Endothelial cell of umbilical vein (primary cell): ENCODE data around the gene ARHGAP30. TPM values are rescaled to one million over a fixed set of nuclear protein-coding genes. Genes with fewer than 3 reads are reported as not detected.

Source experiments
- BruUV-seq: library from RNA; stranded (reverse); fragments of 400-500 nt; replicated peaks from 2 replicates; lab custom pipeline; 2021; lab: Mats Ljungman, UMichigan
- CTCF ChIA-PET: fragments of 300-600, 350-600 bp; sonication (Branson Sonifier 250); formaldehyde crosslinking; loops from one replicate; lab custom pipeline; 2021; ENCODE audit warnings: antibody characterized with exemption, inconsistent platforms; lab: Charles Lee
- POLR2A ChIA-PET: fragments of 300-600, 350-600 bp; sonication (Branson Sonifier 250); formaldehyde crosslinking; loops from one replicate; lab custom pipeline; 2021; ENCODE audit warnings: antibody characterized with exemption, inconsistent platforms; lab: Charles Lee
- DNase-seq: peaks from one replicate; pipeline ENCODE4 v3.0.0-alpha.2; 2011; ENCODE audit warnings: low read depth, low spot score
- FAIRE-seq: peaks from 2 replicates; lab custom pipeline; 2011; peaks lifted over from hg19 to GRCh38; lab: Jason Lieb, UNC
- H2AFZ ChIP-seq: 2 replicates; pipeline ENCODE4 v1.6.0; 2012; ENCODE audit warnings: low read depth, low read length, control low read depth, inconsistent platforms
- H3K27ac ChIP-seq: 2 replicates; pipeline ENCODE4 v1.5.1; 2011; ENCODE audit warnings: low read depth, mild to moderate bottlenecking, control low read depth, low read length, moderate library complexity; ENCODE audit not compliant: insufficient read depth
- H3K27me3 ChIP-seq, 2 experiments: 2 replicates each; pipeline versions ENCODE4 v1.6.0 to v1.6.1; 2011; ENCODE audit warnings: low read length in 2 of 2, mixed read lengths in 1 of 2; ENCODE audit not compliant: control insufficient read depth in 2 of 2, insufficient read depth in 2 of 2
- H3K36me3 ChIP-seq, 2 experiments: 2 replicates in 1 of 2; 3 replicates in 1 of 2; pipeline ENCODE4 v1.5.1; 2011; ENCODE audit warnings: low read length in 2 of 2, mild to moderate bottlenecking in 1 of 2, moderate library complexity in 1 of 2; ENCODE audit not compliant: control insufficient read depth in 2 of 2, insufficient read depth in 2 of 2; ENCODE audit errors: extremely low read depth in 1 of 2
- H3K4me1 ChIP-seq: 3 replicates; pipeline ENCODE4 v1.5.1; 2011; ENCODE audit warnings: mild to moderate bottlenecking, low read length; ENCODE audit not compliant: control insufficient read depth, insufficient read depth; ENCODE audit errors: extremely low read depth
- H3K4me2 ChIP-seq: 2 replicates; pipeline ENCODE4 v1.6.1; 2011; ENCODE audit warnings: low read length, control low read depth, mixed read lengths; ENCODE audit not compliant: insufficient read depth
- H3K4me3 ChIP-seq, 3 experiments: fragments of 200-600 bp in 1 of 3; sonication (generic), shearing (Covaris generic) in 1 of 3; replicated peaks in 1 of 3; 2 replicates each; pipeline ENCODE4 v1.5.1; 2011 to 2016; ENCODE audit warnings: control low read depth in 3 of 3, low read length in 3 of 3, mild to moderate bottlenecking in 2 of 3, inconsistent platforms in 1 of 3, low read depth in 1 of 3, moderate library complexity in 1 of 3; ENCODE audit not compliant: insufficient read depth in 1 of 3
- H3K79me2 ChIP-seq: 2 replicates; pipeline ENCODE4 v1.6.0; 2012; ENCODE audit warnings: low read length, inconsistent platforms; ENCODE audit not compliant: control insufficient read depth, insufficient read depth
- H3K9ac ChIP-seq: replicated peaks from 2 replicates; pipeline ENCODE3; 2011; ENCODE audit warnings: low read length, control low read depth; ENCODE audit not compliant: insufficient read depth; ENCODE audit errors: extremely low read depth
- H3K9me1 ChIP-seq: replicated peaks from 3 replicates; pipeline ENCODE4 v1.6.0; 2011; ENCODE audit warnings: mild to moderate bottlenecking, low read length; ENCODE audit not compliant: control insufficient read depth, insufficient read depth; ENCODE audit errors: extremely low read depth
- H3K9me3 ChIP-seq: replicated peaks from 2 replicates; pipeline ENCODE4 v1.5.1; 2012; ENCODE audit warnings: low read length, inconsistent platforms; ENCODE audit not compliant: control insufficient read depth, insufficient read depth
- H4K20me1 ChIP-seq: replicated peaks from 2 replicates; pipeline ENCODE3; 2011; ENCODE audit warnings: mild to moderate bottlenecking, low read length; ENCODE audit not compliant: control insufficient read depth, insufficient read depth; ENCODE audit errors: extremely low read depth
- CTCF ChIP-seq, 2 donors: IDR thresholded peaks; 1 replicate in 1 of 2; 2 replicates in 1 of 2; pipeline ENCODE4 v1.5.1; 2011; ENCODE audit warnings: low read length in 2 of 2, mild to moderate bottlenecking in 2 of 2, moderate library complexity in 2 of 2, control low read depth in 1 of 2, inconsistent platforms in 1 of 2, low read depth in 1 of 2; ENCODE audit not compliant: insufficient read depth in 1 of 2; ENCODE audit errors: extremely low read depth in 1 of 2
- EZH2 ChIP-seq: IDR thresholded peaks from 2 replicates; pipeline ENCODE4 v1.6.1; 2012; ENCODE audit warnings: borderline replicate concordance, low read depth, mild to moderate bottlenecking, moderate library complexity, low read length, inconsistent platforms; ENCODE audit not compliant: severe bottlenecking
- FOS ChIP-seq: IDR thresholded peaks from 2 replicates; pipeline ENCODE4 v1.6.1; 2011; ENCODE audit warnings: mild to moderate bottlenecking, low read length, moderate library complexity, borderline replicate concordance; ENCODE audit not compliant: insufficient read depth
- GATA2 ChIP-seq: IDR thresholded peaks from 2 replicates; pipeline ENCODE4 v1.7.0; 2011; ENCODE audit warnings: low read depth, mild to moderate bottlenecking, moderate library complexity, mixed read lengths, low read length; ENCODE audit not compliant: insufficient read length, insufficient read depth
- JUN ChIP-seq: IDR thresholded peaks from 2 replicates; pipeline ENCODE4 v1.6.1; 2011; ENCODE audit warnings: borderline replicate concordance, low read depth; ENCODE audit not compliant: insufficient read length, insufficient read depth
- MYC ChIP-seq: IDR thresholded peaks from one replicate; pipeline ENCODE4 v1.6.1; 2011; ENCODE audit warnings: mild to moderate bottlenecking, low read depth, low read length
- POLR2A ChIP-seq: IDR thresholded peaks from 2 replicates; pipeline ENCODE4 v1.6.1; 2012; ENCODE audit warnings: low read depth, mild to moderate bottlenecking, control low read depth, low read length
- POLR2AphosphoS5 ChIP-seq: IDR thresholded peaks from 2 replicates; pipeline ENCODE4 v1.6.1; 2012; ENCODE audit warnings: low read depth, mild to moderate bottlenecking, control low read depth, low read length, moderate library complexity; ENCODE audit not compliant: insufficient read depth
- dilution Hi-C: fragments of 300-500 bp; cut with MboI; formaldehyde crosslinking; loops from one replicate; pipeline ENCODE4 v1.15.0; 2019; ENCODE audit warnings: low sequenced_read_pairs; ENCODE audit not compliant: extremely low pct_ligation_motif_present
- intact Hi-C: fragments of 100-400 bp; cut with micrococcal nuclease; formaldehyde crosslinking; loops from one replicate; pipeline ENCODE4 v1.10.0; 2022
- polyA plus RNA-seq, 4 experiments: library from polyadenylated mRNA; depleted of rRNA in 3 of 4; stranded (reverse) in 3 of 4; unstranded in 1 of 4; fragments of >200 nt; gene quantifications; 2 replicates each; pipeline versions ENCODE4 v1.2.1 to v1.2.3, GENCODE V29; 2011 to 2012; ENCODE audit warnings: missing spikeins in 1 of 4
- total RNA-seq: library from RNA; stranded (reverse); gene quantifications from 2 replicates; pipeline ENCODE4 v1.2.3, GENCODE V29; 2021
- TF ChIP-seq, protein P1 (sequence below): IDR thresholded peaks from 2 replicates; pipeline ENCODE4 v1.6.1; 2011; ENCODE audit not compliant: insufficient read depth, insufficient read length

ARHGAP30 gene
- total and polyA plus RNA-seq, 2 donors (not counting 3 experiments of a cell fraction or from before 2014, with no cell fraction given): not detected

- no peak for FAIRE-seq
- Histone ChIP-seq H3K36me3 (no peaks in the 10 kb centered on the region), H3K4me1 (no peaks in the 10 kb centered on the region), H3K4me2 (no peak overlapping the region), H3K27ac (no peak overlapping the region), H2AFZ (no peak overlapping the region), H4K20me1 (no peaks in the 10 kb centered on the region), H3K9ac (no peak overlapping the region), H3K27me3 (no peaks in the 10 kb centered on the region), H3K9me1 (no peaks in the 10 kb centered on the region), H3K9me3 (no peaks in the 10 kb centered on the region), H3K4me3 (no peak overlapping the region), H3K79me2 (no peaks in the 10 kb centered on the region)
- dilution Hi-C loops (no loop called here), intact Hi-C loops (no loop called here)
- no peak for DNase-seq
- ChIA-PET POLR2A (no interaction called here), CTCF (interaction anchor here (1.1 kb wide), 1 partner anchor 16 kb away, joined by 3 read pairs; the partner anchor contains the start of gene KLHDC9)
- BruUV-seq: no TSS peak
- TF ChIP-seq, protein P1, sequence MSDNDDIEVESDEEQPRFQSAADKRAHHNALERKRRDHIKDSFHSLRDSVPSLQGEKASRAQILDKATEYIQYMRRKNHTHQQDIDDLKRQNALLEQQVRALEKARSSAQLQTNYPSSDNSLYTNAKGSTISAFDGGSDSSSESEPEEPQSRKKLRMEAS: no peak
- TF ChIP-seq POLR2AphosphoS5 (no peak), MYC (no peak), EZH2 (no peak), FOS (no peak)
These were observed 11.8 kb upstream of the ARHGAP30 start for GRCh38 chr1:161081519-161081918.

GRCh38 chr1:161080441-161081405 lies 11.0 kb upstream of the ARHGAP30 start:
- POLR2A ChIA-PET: no interaction called here
- Histone ChIP-seq H4K20me1 (no peaks in the 10 kb centered on the region), H3K9ac (no peak overlapping the region), H3K9me3 (no peaks in the 10 kb centered on the region), H3K27ac (no peak overlapping the region), H3K4me3 (no peak overlapping the region), H3K79me2 (no peaks in the 10 kb centered on the region), H3K36me3 (no peaks in the 10 kb centered on the region), H3K4me2 (no peak overlapping the region), H2AFZ (no peak overlapping the region), H3K27me3 (no peaks in the 10 kb centered on the region), H3K4me1 (no peaks in the 10 kb centered on the region), H3K9me1 (no peaks in the 10 kb centered on the region)
- FAIRE-seq: no peak
- intact Hi-C loops: no loop called here
- TF ChIP-seq, protein P1: no peak
- TF ChIP-seq JUN: no peak
- no peak for TF ChIP-seq CTCF (IDR thresholded peaks at IDR 0.05; ENCODE audit: extremely low read depth in 1 of 2, insufficient read depth in 1 of 2, low read depth in 1 of 2, low read length in 2 of 2)
- TF ChIP-seq GATA2: no peak
- TF ChIP-seq POLR2AphosphoS5: no peak
- no peak for TF ChIP-seq MYC
- TF ChIP-seq EZH2: no peak
- no peak for TF ChIP-seq POLR2A
- no peak for TF ChIP-seq FOS
- CTCF ChIA-PET: interaction anchor here (1.4 kb wide), 1 partner anchor 8 kb away, joined by 3 read pairs; no protein-coding TSS in a partner anchor
- no TSS peak for BruUV-seq
- no peak for DNase-seq
- dilution Hi-C loops: no loop called here
